Colonic mucosa (tissue), 4 donors: Measurements from ENCODE around the gene SEC23A. TPM values are rescaled to one million over a fixed set of nuclear protein-coding genes. Genes with fewer than 3 reads are reported as not detected.
A peak's percentile ranks its signal among the peaks of the same experiment; 100 is the strongest.
"Not testable (repeated sequence)": the region's sequence is repeated elsewhere in the genome, so short reads cannot be mapped to it uniquely, and the experiment has no call there.

Experiments used
- DNase-seq: peaks from one replicate; pipeline ENCODE4 v3.0.0-alpha.2; 2020
- H3K27ac ChIP-seq: fragments of 200-600 bp; one replicate; pipeline ENCODE4 v1.8.0; 2021
- H3K27me3 ChIP-seq: fragments of 200-600 bp; one replicate; pipeline ENCODE4 v1.8.0; 2021
- H3K36me3 ChIP-seq: fragments of 200-600 bp; one replicate; pipeline ENCODE4 v1.8.0; 2021
- H3K4me1 ChIP-seq: fragments of 200-600 bp; one replicate; pipeline ENCODE4 v1.8.0; 2021; ENCODE audit warnings: mild to moderate bottlenecking
- H3K4me3 ChIP-seq: fragments of 200-600 bp; one replicate; pipeline ENCODE4 v1.8.0; 2021
- H3K9ac ChIP-seq, 2 donors: one replicate each; pipeline ENCODE4 v1.7.0; 2013; ENCODE audit warnings: control low read depth in 2 of 2, low read depth in 2 of 2, low read length in 2 of 2
- H3K9me3 ChIP-seq: fragments of 200-600 bp; one replicate; pipeline ENCODE4 v1.8.0; 2021
- CTCF ChIP-seq: fragments of 200-600 bp; IDR thresholded peaks from one replicate; pipeline ENCODE4 v1.8.0; 2022; ENCODE audit warnings: antibody characterized with exemption, mild to moderate bottlenecking
- intact Hi-C: fragments of 100-400 bp; cut with DNase I; formaldehyde crosslinking; loops from one replicate; pipeline ENCODE4 v1.14.1; 2022
- total RNA-seq, 2 donors: library from RNA; stranded (reverse); fragmentation: NEBNext Ultra II Directional in 1 of 2; extraction: Animal tissue kit (Norgen Biotek cat#: 25700) in 1 of 2; gene quantifications; one replicate each; pipeline ENCODE4 v1.2.1, GENCODE V29; 2021
- donor health status: healthy.
- donor health status: DM: no; HTN: no; CAD: no.
- donor health status: DM: no; HTN: no; CAD: no.

Gene SEC23A
- total RNA-seq, 2 donors from 2014 or later = 66.6 to 132 TPM

DNA sequence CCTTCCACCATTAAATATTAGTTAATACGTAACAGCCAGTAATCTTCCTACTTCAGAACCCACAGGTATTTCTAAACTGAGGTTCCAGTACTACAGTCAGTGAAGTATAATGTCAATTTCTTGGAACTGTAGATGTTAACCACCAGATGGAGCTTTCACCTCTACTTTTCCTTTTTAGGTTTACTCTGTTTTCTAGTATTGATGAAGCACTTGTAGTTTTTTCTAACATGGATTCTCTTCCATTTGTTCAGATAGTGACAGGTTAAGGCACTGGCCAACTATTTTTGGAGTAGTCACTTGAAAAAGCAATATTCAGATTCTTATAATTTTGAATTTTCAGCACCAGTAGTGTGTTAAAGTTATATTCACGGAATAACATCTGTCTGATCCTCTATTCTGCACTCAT, 4.6 kb upstream of the SEC23A start:
- DNase-seq = no peak
- Histone ChIP-seq H3K36me3 (no peaks in the 10 kb centered on the region), H3K9me3 (no peaks in the 10 kb centered on the region), H3K4me3 (no peak overlapping the region), H3K9ac (no peak overlapping the region), H3K4me1 (peaks cover 4% of the 10 kb centered on the region), H3K27me3 (no peaks in the 10 kb centered on the region), H3K27ac (no peak overlapping the region)
- peak; percentile 27 for TF ChIP-seq CTCF
- intact Hi-C loops = loop anchor here (5.0 kb wide), 1 partner anchor 265 kb away; no protein-coding TSS in a partner anchor

GRCh38 chr14:39104078-39104801, 1.2 kb upstream of the SEC23A start:
- not testable (repeated sequence) for H3K9me3 ChIP-seq, DNase-seq, H3K4me1 ChIP-seq, H3K36me3 ChIP-seq, H3K27me3 ChIP-seq
- intact Hi-C loops = loop anchor here (5.0 kb wide), 1 partner anchor 73 kb away; the partner anchor contains the start of gene PNN
- peak overlapping the region; percentile 93 for H3K4me3 ChIP-seq
- H3K27ac ChIP-seq = peak overlapping the region; percentile 100
- H3K9ac ChIP-seq = peak overlapping the region in 1 of 2 donors; percentile 98

GRCh38 chr14:39102265-39102968, 618 bp downstream of the SEC23A start:
- peaks cover 14% of the 10 kb centered on the region for H3K4me1 ChIP-seq
- peak; percentile 84 for DNase-seq
- intact Hi-C loops = loop anchor here (5.0 kb wide), 1 partner anchor 75 kb away; the partner anchor contains the start of gene PNN

GRCh38 chr14:39099748-39100147, 3.3 kb downstream of the SEC23A start:
- no peak overlapping the region for H3K27ac ChIP-seq
- H3K9me3 ChIP-seq = no peaks in the 10 kb centered on the region
- no peak overlapping the region for H3K4me3 ChIP-seq
- intact Hi-C loops = loop anchor here (5.0 kb wide), 1 partner anchor 78 kb away; the partner anchor contains the start of gene PNN
- H3K27me3 ChIP-seq = no peaks in the 10 kb centered on the region
- DNase-seq = no peak
- TF ChIP-seq CTCF = no peak
- H3K9ac ChIP-seq = no peak overlapping the region
- H3K36me3 ChIP-seq = no peaks in the 10 kb centered on the region
- peaks cover 14% of the 10 kb centered on the region for H3K4me1 ChIP-seq

More at GRCh38 chr14:39102265-39102968, 618 bp downstream of the SEC23A start:
- Histone ChIP-seq H3K27ac (peak overlapping the region; percentile 100), H3K9ac (peak overlapping the region; percentile 73 to 98), H3K27me3 (no peaks in the 10 kb centered on the region), H3K9me3 (no peaks in the 10 kb centered on the region), H3K4me3 (peak overlapping the region; percentile 93), H3K36me3 (no peaks in the 10 kb centered on the region)
- TF ChIP-seq CTCF = no peak

DNA sequence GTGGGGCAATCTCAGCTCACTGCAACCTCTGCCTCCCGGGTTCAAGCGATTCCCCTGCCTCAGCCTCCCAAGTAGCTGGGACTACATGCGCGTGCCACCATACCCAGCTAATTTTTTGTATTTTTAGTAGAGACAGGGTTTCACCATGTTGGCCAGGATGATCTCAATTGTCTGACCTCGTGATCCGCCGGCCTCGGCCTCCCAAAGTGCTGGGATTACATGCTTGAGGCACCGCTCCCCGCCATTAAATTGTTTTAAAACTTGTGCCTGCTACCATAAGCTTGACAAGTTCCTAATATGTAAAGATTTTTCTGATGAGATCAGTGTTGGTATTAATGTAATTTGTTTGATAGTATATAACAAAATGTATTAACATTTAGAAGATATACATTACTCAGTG, 3.8 kb downstream of the SEC23A start:
- H3K9me3 ChIP-seq, H3K27me3 ChIP-seq, DNase-seq, intact Hi-C loops, H3K9ac ChIP-seq, H3K27ac ChIP-seq, H3K36me3 ChIP-seq, H3K4me3 ChIP-seq: not testable (repeated sequence)
- H3K4me1 ChIP-seq = peaks cover 13% of the 10 kb centered on the region

DNA sequence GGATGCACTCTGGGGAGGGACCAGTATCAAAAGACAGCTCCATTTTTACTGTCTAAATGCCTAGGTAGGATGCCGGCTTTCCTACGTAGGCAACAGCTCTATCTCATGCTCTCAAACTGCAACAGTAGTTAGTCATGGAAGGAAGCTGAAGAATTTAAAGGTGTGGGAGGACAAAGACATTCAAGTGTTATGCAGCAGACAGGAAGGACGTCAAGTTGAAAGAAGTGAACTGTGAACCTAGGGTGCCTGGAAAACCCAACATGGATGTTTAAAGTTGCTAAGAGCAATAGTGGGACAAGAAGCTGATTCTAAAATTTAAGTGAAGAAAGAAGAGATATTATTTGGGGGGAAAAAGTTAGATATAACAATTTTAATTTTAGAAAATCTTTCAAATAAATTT, 5.9 kb downstream of the SEC23A start:
- no peak overlapping the region for H3K4me3 ChIP-seq
- H3K27me3 ChIP-seq = no peaks in the 10 kb centered on the region
- peak overlapping the region; percentile 5 for H3K27ac ChIP-seq
- peaks cover 6% of the 10 kb centered on the region for H3K36me3 ChIP-seq
- intact Hi-C loops = no loop called here
- no peak overlapping the region for H3K9ac ChIP-seq
- H3K9me3 ChIP-seq = no peaks in the 10 kb centered on the region
- no peak for DNase-seq
- no peak for TF ChIP-seq CTCF
- H3K4me1 ChIP-seq = peaks cover 10% of the 10 kb centered on the region
